Osteocyte (in vitro differentiated cells): Measurements from ENCODE around the gene DTD1. TPM values are rescaled to one million over a fixed set of nuclear protein-coding genes. Genes with fewer than 3 reads are reported as not detected.

Experiments
- DNase-seq: peaks from one replicate; pipeline ENCODE4 v3.0.0; 2021; ENCODE audit warnings: mixed read lengths; ENCODE audit not compliant: unreplicated experiment; ENCODE audit errors: extremely low spot score
- H3K27ac Mint-ChIP-seq: one replicate; pipeline ENCODE4 v1.8.0; 2021; ENCODE audit warnings: mild to moderate bottlenecking, mixed read lengths; ENCODE audit not compliant: unreplicated experiment
- H3K27me3 Mint-ChIP-seq: one replicate; pipeline ENCODE4 v1.8.0; 2021; ENCODE audit warnings: mixed read lengths; ENCODE audit not compliant: unreplicated experiment
- H3K36me3 Mint-ChIP-seq: one replicate; pipeline ENCODE4 v1.8.0; 2021; ENCODE audit warnings: mixed read lengths; ENCODE audit not compliant: unreplicated experiment
- H3K4me1 Mint-ChIP-seq: one replicate; pipeline ENCODE4 v1.8.0; 2021; ENCODE audit warnings: mixed read lengths; ENCODE audit not compliant: unreplicated experiment
- H3K4me3 Mint-ChIP-seq: one replicate; pipeline ENCODE4 v1.8.0; 2021; ENCODE audit warnings: mild to moderate bottlenecking, moderate library complexity, mixed read lengths; ENCODE audit not compliant: unreplicated experiment
- H3K9me3 Mint-ChIP-seq: one replicate; pipeline ENCODE4 v1.8.0; 2021; ENCODE audit warnings: mixed read lengths; ENCODE audit not compliant: unreplicated experiment
- CTCF ChIP-seq: fragments of 200-600 bp; sonication (generic); IDR thresholded peaks from 2 replicates; pipeline ENCODE4 v1.5.0; 2021; ENCODE audit warnings: antibody characterized with exemption, mild to moderate bottlenecking, moderate library complexity
- total RNA-seq: library from RNA; stranded (reverse); gene quantifications from 2 replicates; pipeline ENCODE4 v1.2.1, GENCODE V29; 2021

DTD1 gene
- total RNA-seq, 1 donor from 2014 or later: 26.2 TPM

- no peak for TF ChIP-seq CTCF
- H3K4me3 Mint-ChIP-seq: no peak overlapping the region
- H3K27me3 Mint-ChIP-seq: no peaks in the 10 kb centered on the region
- no peaks in the 10 kb centered on the region for H3K36me3 Mint-ChIP-seq
- no peaks in the 10 kb centered on the region for H3K9me3 Mint-ChIP-seq
- peaks cover 3% of the 10 kb centered on the region for H3K4me1 Mint-ChIP-seq
- DNase-seq: no peak
- H3K27ac Mint-ChIP-seq: no peak overlapping the region
These were observed 141.5 kb downstream of the DTD1 start for GRCh38 chr20:18729231-18729825.

- no peak for DNase-seq
- Mint-ChIP-seq H3K27me3 (no peaks in the 10 kb centered on the region), H3K4me3 (no peak overlapping the region), H3K4me1 (peaks cover 8% of the 10 kb centered on the region), H3K27ac (no peak overlapping the region), H3K9me3 (no peaks in the 10 kb centered on the region), H3K36me3 (no peaks in the 10 kb centered on the region)
- no peak for TF ChIP-seq CTCF
These were observed 144.1 kb downstream of the DTD1 start for GRCh38 chr20:18731940-18732339.

- Mint-ChIP-seq H3K36me3 (no peaks in the 10 kb centered on the region), H3K27ac (no peak overlapping the region), H3K4me1 (peaks cover 17% of the 10 kb centered on the region), H3K27me3 (no peaks in the 10 kb centered on the region), H3K9me3 (no peaks in the 10 kb centered on the region), H3K4me3 (no peak overlapping the region)
- no peak for TF ChIP-seq CTCF
- no peak for DNase-seq
These were observed 146.8 kb downstream of the DTD1 start for GRCh38 chr20:18734525-18735189.

- Mint-ChIP-seq H3K4me1 (peaks cover 24% of the 10 kb centered on the region), H3K9me3 (no peaks in the 10 kb centered on the region), H3K4me3 (no peak overlapping the region), H3K36me3 (no peaks in the 10 kb centered on the region), H3K27ac (no peak overlapping the region), H3K27me3 (no peaks in the 10 kb centered on the region)
- TF ChIP-seq CTCF: no peak
- no peak for DNase-seq
These were observed 149.3 kb downstream of the DTD1 start for GRCh38 chr20:18737140-18737539.

GRCh38 chr20:18738055-18738454 is 150.2 kb downstream of the DTD1 start:
- no peak for DNase-seq
- H3K4me3 Mint-ChIP-seq: no peak overlapping the region

More at GRCh38 chr20:18738055-18738454, 150.2 kb downstream of the DTD1 start:
- no peaks in the 10 kb centered on the region for H3K36me3 Mint-ChIP-seq
- H3K4me1 Mint-ChIP-seq: peaks cover 24% of the 10 kb centered on the region
- no peak for TF ChIP-seq CTCF
- H3K27ac Mint-ChIP-seq: no peak overlapping the region
- no peaks in the 10 kb centered on the region for H3K9me3 Mint-ChIP-seq
- H3K27me3 Mint-ChIP-seq: no peaks in the 10 kb centered on the region
